ENCODE measurements around the gene ZNF2.

Gene ZNF2

DNA sequence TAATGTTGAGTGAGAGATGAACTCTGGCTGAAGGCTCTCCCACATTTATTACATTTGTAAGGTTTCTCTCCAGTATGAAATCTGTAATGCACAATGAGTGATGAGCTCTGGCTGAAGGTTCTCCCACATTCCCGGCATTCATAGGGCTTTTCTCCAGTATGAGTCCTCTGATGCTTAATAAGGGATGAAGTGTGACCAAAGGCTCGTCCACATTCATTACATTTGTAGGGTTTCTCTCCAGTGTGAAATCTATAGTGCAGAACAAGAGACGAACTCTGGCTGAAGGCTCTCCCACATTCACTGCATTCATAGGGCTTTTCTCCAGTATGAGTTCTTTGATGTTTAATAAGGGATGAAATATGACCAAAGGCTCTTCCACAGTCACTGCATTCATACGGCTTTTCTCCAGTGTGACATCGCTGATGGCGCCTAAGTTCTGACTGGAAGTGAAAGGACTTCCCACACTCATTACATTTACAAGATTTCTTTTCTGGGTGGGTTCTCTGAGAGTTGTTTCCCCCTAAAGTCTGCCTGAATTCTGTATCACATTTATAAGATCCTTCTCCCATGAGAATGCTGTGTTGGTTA lies 16.1 kb upstream of the ZNF2 start:
- TF ChIP-seq, protein P1, sequence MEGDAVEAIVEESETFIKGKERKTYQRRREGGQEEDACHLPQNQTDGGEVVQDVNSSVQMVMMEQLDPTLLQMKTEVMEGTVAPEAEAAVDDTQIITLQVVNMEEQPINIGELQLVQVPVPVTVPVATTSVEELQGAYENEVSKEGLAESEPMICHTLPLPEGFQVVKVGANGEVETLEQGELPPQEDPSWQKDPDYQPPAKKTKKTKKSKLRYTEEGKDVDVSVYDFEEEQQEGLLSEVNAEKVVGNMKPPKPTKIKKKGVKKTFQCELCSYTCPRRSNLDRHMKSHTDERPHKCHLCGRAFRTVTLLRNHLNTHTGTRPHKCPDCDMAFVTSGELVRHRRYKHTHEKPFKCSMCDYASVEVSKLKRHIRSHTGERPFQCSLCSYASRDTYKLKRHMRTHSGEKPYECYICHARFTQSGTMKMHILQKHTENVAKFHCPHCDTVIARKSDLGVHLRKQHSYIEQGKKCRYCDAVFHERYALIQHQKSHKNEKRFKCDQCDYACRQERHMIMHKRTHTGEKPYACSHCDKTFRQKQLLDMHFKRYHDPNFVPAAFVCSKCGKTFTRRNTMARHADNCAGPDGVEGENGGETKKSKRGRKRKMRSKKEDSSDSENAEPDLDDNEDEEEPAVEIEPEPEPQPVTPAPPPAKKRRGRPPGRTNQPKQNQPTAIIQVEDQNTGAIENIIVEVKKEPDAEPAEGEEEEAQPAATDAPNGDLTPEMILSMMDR (IDR thresholded peaks at IDR 0.05; ENCODE audit: insufficient read depth, low read depth, low read length, missing control alignments), result no peak

DNA sequence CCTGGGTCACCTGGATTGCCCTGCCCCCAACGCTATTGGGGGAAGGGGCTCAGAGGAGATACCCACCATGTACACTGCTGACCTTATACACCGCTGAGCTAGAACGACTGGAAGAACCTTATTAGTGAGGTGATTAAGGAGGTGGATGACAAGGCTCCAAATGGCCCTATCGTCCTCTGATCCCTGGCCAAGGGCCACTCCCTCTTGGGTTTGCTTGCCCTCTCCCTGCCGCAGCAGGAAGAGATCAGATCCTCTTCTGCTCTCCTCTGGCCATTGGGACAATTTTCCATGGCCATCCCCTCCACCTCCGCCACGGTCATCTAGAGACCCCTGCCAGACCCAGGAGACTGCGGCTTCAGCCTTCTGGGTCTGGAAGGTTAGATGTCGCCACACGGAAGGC lies 7.2 kb upstream of the ZNF2 start:
- TF ChIP-seq, protein P1 (IDR thresholded peaks at IDR 0.05; ENCODE audit: insufficient read depth, low read depth, low read length, missing control alignments), result no peak
- no peak for DNase-seq (ENCODE audit: low read depth)
- peak overlapping the region; percentile 74 for H3K4me3 ChIP-seq (ENCODE audit: low read length)

More for the DNA sequence above, 16.1 kb upstream of the ZNF2 start:
- no peak for DNase-seq (ENCODE audit: low read depth)
- no peak overlapping the region for H3K4me3 ChIP-seq (ENCODE audit: low read length)

DNA sequence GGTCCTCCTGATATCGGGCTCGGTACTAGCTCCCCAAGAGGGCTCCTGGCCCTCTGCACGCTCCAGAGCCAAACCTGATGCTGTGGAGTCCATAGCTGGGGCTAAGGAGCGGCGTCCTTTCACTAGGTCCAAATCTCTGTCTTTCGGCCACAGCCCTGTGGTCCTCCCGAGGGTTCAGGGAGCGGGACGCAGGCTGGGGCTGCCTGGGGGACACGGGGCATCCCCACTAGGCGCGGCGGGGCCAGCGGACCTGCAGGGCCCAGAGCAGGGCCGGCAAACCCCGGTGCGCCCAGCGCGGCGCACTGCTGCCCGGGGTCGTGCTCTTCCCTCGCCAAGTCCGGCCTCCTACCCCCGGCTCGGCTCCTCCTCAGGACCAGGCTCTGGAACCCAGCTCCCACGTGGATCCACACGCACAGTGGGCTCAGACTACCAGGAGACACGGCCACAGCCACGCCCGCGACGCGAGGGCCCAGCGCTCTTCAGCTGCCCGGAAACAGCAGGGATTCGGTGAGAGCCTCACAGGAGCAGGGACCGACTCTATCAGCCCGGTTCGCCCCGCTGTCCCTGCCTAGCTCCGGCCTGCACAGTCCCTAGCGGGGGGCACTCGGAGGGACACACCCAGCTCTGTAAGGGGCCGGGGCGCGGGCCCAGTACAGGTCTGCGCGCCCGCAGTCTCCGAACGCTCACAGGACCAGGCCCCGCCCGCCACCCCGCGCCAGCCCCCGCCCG lies 6.6 kb upstream of the ZNF2 start:
- H3K4me3 ChIP-seq (ENCODE audit: low read length), result peak overlapping the region; percentile 74
- DNase-seq (ENCODE audit: low read depth), result peak; percentile 37
- TF ChIP-seq, protein P1 (IDR thresholded peaks at IDR 0.05; ENCODE audit: insufficient read depth, low read depth, low read length, missing control alignments), result no peak

- peak within 1 kb of the TSS; percentile 74 for H3K4me3 ChIP-seq (ENCODE audit: low read length)
- TF ChIP-seq, protein P1 (IDR thresholded peaks at IDR 0.05; ENCODE audit: insufficient read depth, low read depth, low read length, missing control alignments), result no peak
- DNase-seq (ENCODE audit: low read depth), result peak; percentile 78
These were observed 5.7 kb upstream of the ZNF2 start, which contains the start of gene ZNF514 for GRCh38 chr2:95159690-95160449. ZNF514 (minus strand) TSS chr2:95159848; CDS start chr2:95153253, 6,595 bp downstream.

- TF ChIP-seq, protein P1 (IDR thresholded peaks at IDR 0.05; ENCODE audit: insufficient read depth, low read depth, low read length, missing control alignments), result no peak
- no peak for DNase-seq (ENCODE audit: low read depth)
- peak overlapping the region; percentile 88 for H3K4me3 ChIP-seq (ENCODE audit: low read length)
These were observed 609 bp upstream of the ZNF2 start for GRCh38 chr2:95165030-95165370.

GRCh38 chr2:95166065-95166763 lies 605 bp downstream of the ZNF2 start:
- H3K4me3 ChIP-seq (ENCODE audit: low read length), result peak overlapping the region; percentile 88
- TF ChIP-seq, protein P1 (IDR thresholded peaks at IDR 0.05; ENCODE audit: insufficient read depth, low read depth, low read length, missing control alignments), result no peak
- DNase-seq (ENCODE audit: low read depth), result no peak

All from epithelial cell of esophagus (primary cell).